Right hindlimb (tissue), 1 donor: ENCODE measurements around the gene TPCN1.
A peak's percentile ranks its signal among the peaks of the same experiment; 100 is the strongest.
"Not testable (repeated sequence)": the region's sequence is repeated elsewhere in the genome, so short reads cannot be mapped to it uniquely, and the experiment has no call there.

Experiments
- DNase-seq: peaks from one replicate; pipeline ENCODE4 v3.0.0-alpha.2; 2018

The TPCN1 gene

DNA sequence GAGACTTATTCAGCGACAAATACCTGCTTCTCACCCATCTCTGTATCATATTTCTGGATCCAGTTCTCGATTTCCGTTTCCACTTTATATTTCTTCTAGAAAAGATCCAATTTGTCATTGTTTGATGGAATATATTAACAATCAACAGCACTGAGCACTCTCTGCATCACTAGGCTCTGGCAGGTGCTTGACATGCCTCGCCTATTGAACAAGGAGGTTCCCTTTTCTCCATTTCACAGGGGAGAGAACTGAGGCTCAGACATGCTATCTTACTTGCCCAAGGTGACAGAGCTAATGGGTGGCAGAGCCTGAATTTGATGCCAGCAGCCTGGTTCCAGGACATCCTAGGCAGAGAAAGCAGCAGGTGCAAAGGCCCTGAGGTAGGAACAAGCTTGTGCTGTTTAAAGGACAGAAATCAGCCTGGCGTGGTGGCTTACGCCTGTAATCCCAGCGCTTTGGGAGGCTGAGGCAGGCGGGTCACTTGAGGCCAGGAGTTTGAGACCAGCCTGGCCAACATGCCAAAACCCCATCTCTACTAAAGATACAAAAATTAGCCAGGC, 23.7 kb upstream of the TPCN1 start:
- no peak for DNase-seq

DNA sequence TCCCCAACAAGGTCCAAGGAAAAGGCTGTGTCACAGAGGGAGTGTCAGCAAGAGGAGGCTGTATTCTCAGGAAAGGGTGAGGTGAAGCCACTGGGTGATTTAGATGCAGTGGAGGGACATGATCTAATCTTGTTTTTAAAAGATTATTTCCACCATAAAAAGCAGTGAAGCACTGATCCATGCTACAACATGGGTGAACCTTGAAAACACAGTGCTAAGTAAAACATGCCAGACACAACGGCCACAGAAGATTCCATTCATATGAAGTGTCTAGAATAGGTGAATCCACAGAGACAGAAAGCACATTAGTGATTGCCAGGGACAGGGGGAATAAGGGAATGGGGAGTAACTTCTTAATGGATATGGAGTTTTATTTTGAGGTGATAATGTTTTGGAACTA, 23.0 kb upstream of the TPCN1 start:
- DNase-seq, result no peak

DNA sequence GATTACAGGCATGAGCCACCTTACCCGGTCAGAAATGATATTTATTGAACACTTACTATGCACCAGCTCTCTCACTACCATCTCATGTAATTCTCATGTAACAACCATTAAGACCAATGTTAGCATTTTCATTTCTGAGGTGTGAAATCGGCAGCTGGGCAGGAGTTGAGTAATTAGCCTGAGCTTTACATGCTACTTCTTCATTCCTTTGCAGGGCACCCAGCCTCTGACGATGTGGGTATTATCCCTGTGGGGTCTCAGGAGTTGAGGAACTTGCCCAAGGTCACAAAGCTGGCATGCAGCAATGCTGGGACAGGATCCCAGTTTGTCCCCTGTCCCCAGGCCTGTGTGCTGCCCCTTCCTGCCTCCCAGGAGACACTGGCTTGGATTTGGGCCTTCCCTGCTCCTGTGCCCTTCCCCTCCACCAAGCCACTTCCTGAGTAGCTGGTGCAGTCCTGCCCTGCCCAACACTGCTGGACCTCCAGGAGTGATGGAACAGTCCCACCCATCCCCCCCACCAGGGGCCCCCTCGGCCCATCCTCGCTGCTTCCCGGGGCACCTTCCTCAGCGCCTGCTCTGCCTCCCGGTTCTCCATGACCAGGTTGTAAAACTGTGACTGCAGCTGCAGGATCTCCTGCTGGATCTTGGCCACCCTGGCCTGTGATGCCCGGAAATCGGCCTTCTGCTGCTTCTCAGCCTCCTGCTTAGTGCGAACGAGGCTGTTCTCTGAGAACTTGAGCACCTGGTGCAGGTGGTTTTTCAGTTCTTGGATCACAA, 21.1 kb upstream of the TPCN1 start:
- no peak for DNase-seq

DNA sequence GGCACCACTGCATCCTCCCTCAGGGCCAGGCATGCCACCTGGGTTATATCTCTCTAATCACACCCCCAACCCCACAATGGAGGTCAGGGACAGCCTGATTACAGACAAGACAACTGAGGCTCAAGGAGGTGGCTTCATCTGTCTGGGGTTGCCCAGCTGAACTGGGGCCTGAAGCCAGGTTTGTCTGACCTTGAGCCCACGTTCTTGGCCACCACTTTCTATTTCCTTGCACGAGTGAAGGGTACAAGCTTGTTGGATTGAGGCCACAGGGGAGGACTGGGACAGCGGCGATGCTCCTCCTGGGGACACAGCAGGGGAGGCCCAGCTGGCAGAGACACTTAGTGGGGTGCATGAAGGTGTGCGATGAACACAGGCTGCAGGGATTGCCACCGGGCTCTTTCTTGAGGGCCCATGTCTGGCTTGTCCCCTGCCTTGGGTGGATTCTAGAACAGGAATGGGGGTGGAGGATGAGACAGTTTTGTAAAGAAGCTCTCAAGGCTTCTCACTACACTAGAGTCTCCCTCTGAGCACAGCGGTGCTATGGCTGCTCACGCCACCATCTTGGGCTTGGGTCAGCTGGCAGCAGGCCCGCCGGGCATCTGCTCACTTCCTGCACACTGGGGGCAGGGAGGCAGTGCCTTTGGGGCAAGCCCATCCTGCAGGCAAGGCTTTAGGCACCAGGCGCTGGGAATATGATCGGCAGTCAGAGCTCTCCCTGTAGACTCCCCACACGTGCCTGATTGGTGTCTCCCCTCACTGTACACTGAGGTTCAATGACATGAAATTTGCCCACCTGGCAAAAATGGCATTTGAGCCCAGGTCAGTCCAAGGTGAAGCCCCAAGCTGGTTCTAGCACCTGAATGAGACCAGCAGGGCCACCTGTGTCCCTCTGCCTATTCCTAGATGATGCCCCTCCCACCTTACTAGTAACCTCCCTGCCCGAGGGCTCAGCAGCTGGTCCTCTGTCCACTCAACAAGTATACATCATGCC, 19.8 kb upstream of the TPCN1 start:
- no peak for DNase-seq

DNA sequence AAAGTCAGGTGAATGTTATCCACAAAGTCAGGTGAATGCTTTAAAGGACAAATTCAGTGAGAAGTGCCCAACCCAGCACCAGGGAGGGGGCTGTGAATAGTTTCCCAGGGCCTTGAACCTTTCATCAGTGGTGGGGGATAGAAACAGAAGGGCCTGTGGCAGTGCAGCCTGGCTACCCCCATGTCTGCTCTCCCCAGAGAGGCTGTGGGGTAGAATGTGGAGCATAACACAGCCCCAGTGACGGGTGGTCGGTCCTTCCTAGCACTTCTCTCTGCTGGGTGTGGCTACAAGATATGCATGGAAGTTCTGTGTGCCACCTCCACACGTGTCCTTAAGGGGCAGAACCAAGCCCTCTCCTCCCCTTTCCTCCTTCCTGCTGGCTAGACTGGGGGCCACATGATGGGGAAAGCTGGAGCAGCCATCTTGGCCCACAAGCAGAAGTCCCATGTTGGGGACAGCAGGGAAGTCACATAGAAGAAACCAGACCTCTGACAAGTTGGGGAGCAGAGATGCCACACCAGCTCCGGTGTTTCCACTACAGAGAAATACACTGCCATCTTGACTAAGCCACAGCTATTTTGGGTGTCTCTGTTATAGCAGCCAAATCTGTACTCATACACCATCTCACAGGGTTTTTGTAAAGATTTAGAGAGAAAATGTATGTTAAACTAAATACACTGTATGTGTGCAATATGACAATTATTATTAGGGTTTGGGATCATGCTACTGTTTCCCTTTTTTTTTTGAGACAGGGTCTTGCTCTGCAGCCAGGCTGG, 18.8 kb upstream of the TPCN1 start:
- DNase-seq, result no peak

DNA sequence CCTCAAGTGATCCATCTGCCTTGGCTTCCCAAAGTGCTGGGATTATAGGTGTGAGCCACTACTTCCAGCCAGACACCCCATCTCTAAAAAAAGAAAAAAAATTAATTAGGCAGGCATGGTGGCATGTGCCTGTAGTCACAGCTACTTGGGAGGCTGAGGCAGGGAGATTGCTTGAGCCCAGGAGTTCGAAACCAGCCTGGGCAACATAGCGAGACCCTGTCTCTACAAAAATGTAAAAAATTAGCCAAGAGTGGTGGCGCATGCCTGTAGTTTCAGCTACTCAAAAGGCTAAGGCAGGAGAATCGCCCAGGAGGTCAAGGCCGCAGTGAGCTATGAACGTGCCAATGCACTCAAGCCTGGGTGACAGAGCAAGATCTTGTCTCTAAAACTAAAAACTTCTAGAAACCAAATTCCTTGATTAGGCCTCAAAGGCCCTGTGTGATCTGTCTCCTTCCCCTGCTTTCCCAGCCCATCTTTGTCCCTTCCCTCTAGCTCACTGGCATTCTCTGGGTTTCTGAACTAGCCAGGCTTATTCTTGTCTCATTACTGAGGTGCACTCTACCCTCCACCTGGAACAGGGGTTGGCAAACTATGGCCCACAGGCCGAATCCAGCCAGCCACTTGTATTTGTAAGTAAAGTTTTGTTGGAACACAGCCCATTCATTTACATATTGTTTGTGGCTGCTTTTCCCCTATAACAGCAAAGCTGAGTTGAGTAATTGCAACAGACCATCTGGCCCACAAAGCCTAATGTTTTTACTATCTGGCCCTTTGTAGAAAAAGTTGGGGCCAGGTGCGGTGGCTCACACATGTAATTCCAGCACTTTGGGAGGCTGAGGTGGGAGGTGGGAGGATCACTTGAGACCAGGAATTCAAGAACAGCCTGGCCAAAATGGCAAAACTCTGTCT, 17.2 kb upstream of the TPCN1 start:
- no peak for DNase-seq

DNA sequence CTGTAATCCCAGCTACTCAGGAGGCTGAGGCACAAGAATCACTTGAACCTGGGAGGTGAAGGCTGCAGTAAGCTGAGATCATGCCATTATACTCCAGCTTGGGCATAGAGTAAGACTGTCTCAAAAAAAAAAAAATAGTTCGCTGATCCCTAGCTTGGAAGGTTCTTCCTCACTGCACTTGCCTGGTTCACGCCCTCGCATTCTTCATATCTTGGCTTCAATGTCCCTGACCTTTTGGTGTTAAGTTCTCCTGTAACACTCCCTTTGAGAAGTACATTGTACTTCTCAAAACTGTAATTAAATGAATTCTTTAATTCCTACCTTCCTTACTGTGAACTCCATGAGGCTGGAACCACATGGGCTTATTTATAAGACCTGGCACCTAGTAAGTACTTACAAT, 16.5 kb upstream of the TPCN1 start:
- DNase-seq, result no peak

DNA sequence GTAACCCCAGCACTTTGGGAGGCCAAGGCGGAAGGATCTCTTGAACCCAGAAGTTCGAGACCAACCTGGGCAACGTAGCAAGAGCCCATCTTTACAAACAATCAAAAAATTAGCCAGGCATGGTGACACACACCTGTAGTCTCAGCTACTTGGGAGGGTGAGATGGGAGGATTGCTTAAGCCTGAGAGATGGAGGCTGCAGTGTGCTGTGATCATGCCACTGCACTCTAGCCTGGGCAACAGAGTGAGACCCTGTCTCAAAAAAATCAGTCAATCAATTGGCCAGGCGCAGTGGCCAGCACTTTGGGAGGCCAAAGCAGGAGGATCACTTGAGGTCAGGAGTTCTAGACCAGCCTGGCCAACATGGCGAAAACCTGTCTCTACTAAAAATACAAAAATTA, 14.5 kb upstream of the TPCN1 start:
- not testable (repeated sequence) for DNase-seq

DNA sequence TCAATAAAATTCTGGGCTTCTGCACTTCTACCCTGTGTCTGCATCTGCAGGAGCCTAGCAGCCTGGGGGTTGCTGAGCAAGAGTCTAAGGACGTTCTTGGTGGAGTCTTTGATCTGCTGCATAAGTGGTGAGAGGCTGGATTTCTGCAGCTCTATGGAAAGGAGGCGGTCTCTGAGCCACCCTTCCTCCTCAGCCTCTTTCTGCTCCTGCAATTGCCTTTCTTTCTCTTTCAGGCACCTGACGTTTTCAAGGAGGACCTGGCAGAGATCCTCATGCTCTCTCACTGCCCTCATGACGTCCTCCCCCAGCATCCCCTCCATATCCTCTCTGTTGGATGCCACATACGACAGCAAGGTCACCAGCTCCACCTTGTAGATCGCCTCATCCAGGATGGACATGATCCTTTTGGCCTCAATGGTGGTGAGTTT, 13.6 kb upstream of the TPCN1 start:
- DNase-seq, result no peak

DNA sequence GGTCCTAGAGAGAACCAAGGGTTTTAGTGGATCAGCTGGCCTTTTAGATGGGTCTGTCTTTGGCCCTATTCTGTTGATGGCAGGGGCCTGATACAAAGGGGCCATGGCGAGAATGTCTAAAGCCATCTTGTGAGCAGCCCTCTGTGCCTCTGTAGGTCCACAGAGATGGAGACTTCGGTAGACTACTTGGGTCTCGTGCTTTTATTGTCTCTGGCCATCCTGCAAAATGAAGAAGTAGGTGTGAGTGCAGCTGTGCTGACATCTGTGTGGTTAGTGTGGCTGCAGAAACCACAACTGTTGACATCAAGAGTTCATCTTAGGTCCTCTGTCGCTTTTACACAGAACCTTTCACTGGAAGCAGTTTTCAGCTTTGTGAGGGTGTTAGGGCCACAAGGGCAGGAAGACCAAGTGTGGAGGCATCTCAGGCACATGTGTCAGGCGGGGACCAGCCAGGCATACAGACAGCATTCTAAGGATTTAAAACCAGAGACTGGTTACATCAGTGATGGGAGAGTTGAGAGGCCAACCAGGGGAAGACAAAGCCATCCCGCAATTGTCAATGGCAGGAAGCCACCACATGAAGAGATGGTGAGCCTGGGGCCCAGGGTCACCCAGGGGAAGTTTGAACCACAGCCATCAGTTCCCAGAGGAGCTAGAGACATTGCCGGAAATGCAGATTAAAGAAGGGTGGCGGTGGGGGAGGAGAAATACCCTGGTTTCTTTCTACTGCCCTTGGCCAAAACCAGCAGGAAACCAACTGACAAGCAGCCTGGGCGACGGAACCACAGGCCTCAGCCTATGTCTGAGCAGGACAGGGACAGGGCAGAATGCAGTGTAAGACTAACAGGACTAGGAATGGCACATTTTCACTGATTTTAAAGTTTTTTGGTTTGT, 13.0 kb upstream of the TPCN1 start:
- DNase-seq, result peak; percentile 55

DNA sequence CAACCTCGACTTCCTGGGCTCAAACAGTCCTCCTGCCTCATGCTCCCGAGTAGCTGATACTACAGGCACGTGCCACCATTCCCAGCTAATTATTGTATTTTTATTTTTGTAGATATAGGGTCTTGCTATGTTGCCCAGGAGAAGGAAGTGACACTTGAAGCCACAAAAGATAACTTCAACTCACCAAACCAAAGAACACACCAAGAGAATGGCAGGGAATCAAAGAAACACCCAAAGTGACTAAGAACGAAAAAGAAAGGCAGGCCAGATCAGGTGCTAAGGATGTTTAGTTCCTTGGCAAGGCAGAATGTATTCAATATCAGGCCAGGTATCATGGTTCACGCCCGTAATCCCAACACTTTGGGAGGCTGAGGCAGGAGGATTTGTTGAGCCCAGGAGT, 10.1 kb upstream of the TPCN1 start:
- no peak for DNase-seq

DNA sequence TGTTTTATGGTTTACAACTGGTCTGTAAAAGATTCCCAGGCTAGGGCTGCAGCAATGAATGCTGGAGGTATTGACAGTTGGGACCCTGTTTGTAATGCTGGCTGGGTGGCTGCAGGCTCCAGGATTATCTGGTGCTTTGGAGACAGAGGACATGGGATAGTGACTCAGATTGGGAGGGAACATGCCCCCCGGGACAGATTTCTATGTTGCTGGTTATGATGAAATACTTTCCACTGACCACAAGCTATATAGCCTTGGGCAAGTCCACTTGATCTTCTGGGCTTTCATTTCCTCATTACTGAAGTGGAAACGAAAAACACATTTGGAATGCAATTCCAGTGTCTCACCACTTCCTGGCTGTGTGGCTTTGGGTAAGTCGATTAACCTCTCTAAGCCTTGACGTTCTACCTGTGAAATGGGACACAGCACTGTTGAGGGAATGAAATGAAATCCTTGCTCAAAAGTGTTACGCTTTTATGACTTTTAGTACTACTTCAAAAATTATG, 6.3 kb upstream of the TPCN1 start:
- DNase-seq, result peak; percentile 41

DNA sequence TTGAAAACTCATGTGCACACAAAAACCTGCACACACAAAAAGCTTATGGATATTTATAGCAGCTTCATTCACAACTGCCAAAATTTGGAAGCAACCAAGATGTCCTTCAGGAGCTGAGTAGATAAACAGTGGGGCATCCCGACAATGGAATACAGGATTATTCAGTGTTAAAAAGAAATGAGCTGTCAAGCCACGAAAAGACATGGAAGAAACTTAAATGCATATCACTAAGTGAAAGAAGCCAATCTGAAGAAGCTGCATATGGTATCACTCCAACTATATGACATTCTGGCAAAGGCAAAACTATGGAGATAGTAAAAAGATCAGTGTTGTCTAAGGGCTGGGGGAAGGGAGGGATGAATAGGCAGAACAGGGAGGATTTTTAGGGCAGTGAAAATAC, 5.2 kb upstream of the TPCN1 start:
- DNase-seq, result no peak

DNA sequence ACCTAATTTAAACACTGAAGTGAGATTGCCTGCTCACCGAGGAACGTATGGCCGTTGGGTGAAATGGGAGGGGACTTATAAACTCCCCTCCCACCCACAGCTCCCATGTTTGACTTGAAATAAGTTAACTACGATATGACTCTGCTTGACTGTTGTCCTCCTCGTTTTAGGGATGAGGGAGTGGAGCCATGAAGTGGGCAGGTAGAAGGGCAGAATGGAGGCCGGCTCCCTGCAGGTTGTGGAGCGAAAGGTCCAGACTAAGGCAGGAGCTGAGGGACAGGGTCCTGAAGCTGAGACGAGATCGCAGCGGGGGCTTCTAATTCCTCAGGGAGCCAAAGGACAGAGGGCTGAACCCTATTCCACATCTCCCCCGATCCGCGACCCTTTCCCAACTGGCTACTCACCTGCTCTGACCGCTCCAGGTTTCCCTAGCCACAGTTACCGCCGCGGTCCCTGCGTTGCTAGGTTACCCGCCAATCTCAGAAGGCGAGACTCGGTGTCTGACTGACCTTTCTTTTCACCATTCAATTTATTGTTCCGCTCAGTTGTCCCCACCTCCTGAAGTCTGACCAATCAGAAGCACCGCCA, 577 bp upstream of the TPCN1 start:
- no peak for DNase-seq

DNA sequence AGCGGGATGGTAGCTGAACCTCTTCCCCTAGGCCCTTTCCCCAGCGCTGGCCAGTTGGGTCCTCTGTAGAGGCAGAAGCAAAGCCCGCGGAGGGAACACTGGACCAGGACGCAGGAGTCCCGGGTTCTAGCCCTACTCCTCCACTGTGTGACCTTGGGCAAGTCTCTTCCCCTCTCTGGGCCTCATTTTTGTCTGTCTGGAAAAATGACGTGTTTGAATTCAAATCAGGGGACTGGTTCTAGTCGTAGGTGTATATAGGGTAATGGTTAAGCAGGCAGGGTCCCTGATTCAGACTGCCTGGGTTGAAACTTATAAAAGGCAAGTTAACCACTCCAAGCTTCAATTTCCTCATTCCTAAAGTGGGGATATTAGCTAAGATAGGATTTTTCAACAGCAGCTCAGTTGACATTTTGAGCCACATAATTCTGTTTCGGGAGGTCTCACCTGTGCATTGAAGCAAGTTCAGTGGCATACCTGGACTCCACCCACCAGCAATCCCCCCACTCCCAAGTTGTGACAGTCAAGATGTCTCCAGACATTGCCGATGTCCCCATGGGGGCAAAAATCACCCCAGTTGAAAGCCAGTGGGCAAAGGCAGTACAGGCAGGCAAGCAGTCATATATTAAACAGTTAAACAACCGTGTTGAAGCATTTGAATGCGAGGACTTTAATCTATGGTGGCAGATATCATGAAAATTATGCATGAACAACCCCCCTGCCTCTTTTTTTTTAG, 899 bp downstream of the TPCN1 start:
- DNase-seq, result no peak

DNA sequence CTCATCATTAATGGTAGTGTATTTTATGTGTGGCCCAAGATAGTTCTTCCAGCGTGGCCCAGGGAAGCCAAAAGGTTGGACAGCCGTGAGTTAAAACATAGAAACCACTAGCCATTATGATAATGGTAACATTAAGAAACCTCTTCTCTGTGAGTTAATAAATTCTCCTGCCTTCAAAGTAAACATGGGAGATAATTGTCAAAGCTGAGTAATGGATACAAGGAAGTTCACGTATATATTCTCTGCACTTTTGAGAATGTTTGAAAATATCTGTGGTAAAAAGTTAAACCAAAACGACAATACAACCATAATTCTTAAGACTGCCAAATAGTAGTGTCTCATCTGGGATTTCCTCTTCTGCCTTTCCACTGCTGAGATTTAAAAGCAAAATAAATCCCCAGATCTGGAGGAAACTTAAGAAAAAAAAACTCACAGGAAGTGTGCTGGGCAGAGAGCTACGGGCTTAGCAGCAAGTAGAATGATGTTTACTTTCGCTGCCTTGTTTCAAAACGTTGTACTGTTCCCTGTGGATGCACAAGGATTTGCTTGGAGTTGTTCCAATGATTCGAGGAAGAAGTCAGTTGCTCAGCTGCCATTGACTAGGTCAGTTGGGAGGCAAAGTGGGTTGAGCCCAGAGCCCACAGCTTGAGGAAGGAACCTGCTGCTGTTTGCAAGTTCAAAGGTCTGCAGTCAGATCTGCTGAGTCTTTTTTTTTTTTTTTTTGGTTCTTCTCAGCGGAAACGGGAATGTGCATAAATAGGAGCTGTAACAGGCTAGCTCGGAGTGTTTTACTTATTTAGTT, 1.7 kb downstream of the TPCN1 start:
- DNase-seq, result peak; percentile 73

DNA sequence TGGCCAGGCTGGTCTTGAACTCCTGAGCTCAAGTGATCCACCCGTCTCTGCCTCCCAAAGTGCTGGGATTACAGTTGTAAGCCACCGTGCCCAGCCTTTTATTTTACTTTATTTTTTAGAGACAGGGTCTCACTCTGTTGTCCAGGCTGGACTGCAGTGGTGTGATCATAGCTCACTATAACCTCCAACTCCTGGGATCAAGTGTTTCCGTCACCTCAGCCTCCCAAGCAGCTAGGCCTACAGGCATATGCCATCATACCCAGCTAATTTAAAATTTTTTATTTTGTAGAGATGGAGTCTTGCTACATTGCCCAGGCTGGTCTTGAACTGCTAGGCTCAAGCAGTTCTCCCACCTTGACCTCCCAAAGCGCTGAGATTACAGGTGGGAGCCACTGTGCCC, 3.7 kb downstream of the TPCN1 start:
- no peak for DNase-seq
